AG10803 (cell line): Measurements from ENCODE around the gene RTN4.
A peak's percentile ranks its signal among the peaks of the same experiment; 100 is the strongest.

Experiments
- DNase-seq: peaks from one replicate; pipeline ENCODE4 v3.0.0; 2010; ENCODE audit warnings: low read depth
- H3K4me3 ChIP-seq: 2 replicates; pipeline ENCODE4 v1.5.1; 2011; ENCODE audit warnings: mild to moderate bottlenecking, low read length, control low read depth
- CTCF ChIP-seq: conservative IDR thresholded peaks from 2 replicates; pipeline ENCODE4 v1.5.1; 2011; ENCODE audit warnings: mild to moderate bottlenecking, low read length, control low read depth, inconsistent platforms

Gene RTN4

GRCh38 chr2:54979321-54980044 is 70.8 kb downstream of the RTN4 start:
- DNase-seq, result peak; percentile 49
- H3K4me3 ChIP-seq, result no peak overlapping the region

GRCh38 chr2:54977149-54977548 is 73.1 kb downstream of the RTN4 start:
- no peak for TF ChIP-seq CTCF
- DNase-seq, result no peak
- no peak overlapping the region for H3K4me3 ChIP-seq

More at GRCh38 chr2:54979321-54980044, 70.8 kb downstream of the RTN4 start:
- TF ChIP-seq CTCF, result no peak

GRCh38 chr2:54975598-54976492 is 74.4 kb downstream of the RTN4 start:
- TF ChIP-seq CTCF, result no peak
- no peak for DNase-seq
- no peak overlapping the region for H3K4me3 ChIP-seq

- no peak overlapping the region for H3K4me3 ChIP-seq
- no peak for TF ChIP-seq CTCF
- DNase-seq, result no peak
Observed at GRCh38 chr2:54975175-54975574, 75.1 kb downstream of the RTN4 start.

GRCh38 chr2:54969940-54970338 is 80.3 kb downstream of the RTN4 start:
- H3K4me3 ChIP-seq, result no peak overlapping the region
- TF ChIP-seq CTCF, result no peak
- DNase-seq, result no peak

- no peak for TF ChIP-seq CTCF
- H3K4me3 ChIP-seq, result no peak overlapping the region
- DNase-seq, result no peak
Observed at GRCh38 chr2:54969295-54969939, 80.8 kb downstream of the RTN4 start.
